ENCODE results near the gene SLC1A2.

The SLC1A2 gene

DNA sequence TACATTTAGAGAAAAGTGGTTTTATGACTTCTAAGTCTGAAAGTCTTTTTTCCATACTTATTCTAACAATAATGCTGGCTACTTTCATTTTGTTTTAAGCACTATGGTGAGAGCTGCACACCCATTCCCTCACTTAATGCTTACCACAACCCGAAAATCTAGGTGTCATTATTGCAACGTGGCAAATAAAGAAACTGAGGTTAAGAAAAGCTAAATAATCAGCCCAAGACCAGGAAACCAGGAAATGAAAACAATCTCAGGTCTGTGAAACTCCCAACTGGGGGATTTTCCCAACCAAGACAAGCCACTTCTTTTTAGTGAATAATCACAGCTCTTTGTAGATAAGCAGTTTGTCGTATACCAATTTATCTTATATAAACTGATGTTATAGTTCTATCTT, 126.3 kb downstream of the SLC1A2 start:
- H3K4me1 ChIP-seq (ENCODE audit: control insufficient read depth, insufficient read depth, low read length), result peaks cover 9% of the 10 kb centered on the region
- H3K4me3 ChIP-seq (ENCODE audit: low read depth, low read length), result no peak overlapping the region
- H3K9me3 ChIP-seq (ENCODE audit: control insufficient read depth, insufficient read depth, low read length), result no peaks in the 10 kb centered on the region
- no peak overlapping the region for H3K9ac ChIP-seq (ENCODE audit: low read depth, low read length)
- H3K27ac ChIP-seq (ENCODE audit: low read depth, low read length), result no peak overlapping the region
- H3K27me3 ChIP-seq (ENCODE audit: control insufficient read depth, insufficient read depth, low read length), result no peaks in the 10 kb centered on the region
- H3K36me3 ChIP-seq (ENCODE audit: control insufficient read depth, insufficient read depth, low read length), result no peaks in the 10 kb centered on the region

DNA sequence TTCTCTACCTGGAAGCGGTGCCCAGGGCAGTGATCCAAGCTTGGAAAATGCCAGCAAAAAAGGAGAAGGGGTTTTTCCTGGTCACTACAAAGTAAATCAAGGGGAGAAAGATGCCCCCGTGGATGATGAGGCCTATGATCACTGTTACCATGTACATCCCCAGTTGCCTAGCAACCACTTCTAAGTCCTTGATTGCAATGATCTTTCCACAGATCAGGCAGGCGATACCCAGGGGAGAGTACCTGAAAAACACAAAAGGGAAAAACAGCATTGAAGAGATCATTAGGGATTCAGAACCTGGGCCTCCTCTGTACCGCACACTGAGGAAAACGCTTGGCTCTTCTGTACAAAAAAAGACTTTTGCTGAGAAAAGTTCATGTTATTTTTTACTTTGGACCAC, 127.1 kb downstream of the SLC1A2 start:
- Histone ChIP-seq H3K4me1 (ENCODE audit: control insufficient read depth, insufficient read depth, low read length) (peaks cover 9% of the 10 kb centered on the region), H3K27me3 (ENCODE audit: control insufficient read depth, insufficient read depth, low read length) (no peaks in the 10 kb centered on the region), H3K9me3 (ENCODE audit: control insufficient read depth, insufficient read depth, low read length) (no peaks in the 10 kb centered on the region), H3K27ac (ENCODE audit: low read depth, low read length) (no peak overlapping the region), H3K4me3 (ENCODE audit: low read depth, low read length) (no peak overlapping the region), H3K36me3 (ENCODE audit: control insufficient read depth, insufficient read depth, low read length) (no peaks in the 10 kb centered on the region), H3K9ac (ENCODE audit: low read depth, low read length) (no peak overlapping the region)

DNA sequence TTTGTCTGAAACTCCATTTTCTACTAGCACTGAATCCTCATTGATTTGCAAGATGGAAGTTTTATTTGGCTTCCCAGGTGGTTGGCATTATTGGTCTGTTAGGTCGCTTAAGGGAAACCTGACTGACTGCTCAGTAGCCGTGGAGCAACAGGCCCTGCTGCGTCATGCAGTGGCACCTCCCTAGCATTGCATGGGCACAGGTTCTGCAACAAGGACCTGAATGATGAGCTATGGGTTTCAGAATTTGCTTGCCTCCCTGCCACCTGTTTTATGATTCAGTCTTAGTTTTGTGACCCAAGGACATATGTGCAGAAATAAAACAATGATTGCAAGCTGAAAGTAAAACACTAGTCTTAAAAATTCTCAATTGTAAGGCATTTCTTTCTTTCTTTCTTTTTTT, 128.5 kb downstream of the SLC1A2 start:
- Histone ChIP-seq H3K27ac (ENCODE audit: low read depth, low read length) (no peak overlapping the region), H3K27me3 (ENCODE audit: control insufficient read depth, insufficient read depth, low read length) (no peaks in the 10 kb centered on the region), H3K9ac (ENCODE audit: low read depth, low read length) (no peak overlapping the region), H3K36me3 (ENCODE audit: control insufficient read depth, insufficient read depth, low read length) (no peaks in the 10 kb centered on the region), H3K4me3 (ENCODE audit: low read depth, low read length) (no peak overlapping the region), H3K9me3 (ENCODE audit: control insufficient read depth, insufficient read depth, low read length) (no peaks in the 10 kb centered on the region), H3K4me1 (ENCODE audit: control insufficient read depth, insufficient read depth, low read length) (peaks cover 6% of the 10 kb centered on the region)

DNA sequence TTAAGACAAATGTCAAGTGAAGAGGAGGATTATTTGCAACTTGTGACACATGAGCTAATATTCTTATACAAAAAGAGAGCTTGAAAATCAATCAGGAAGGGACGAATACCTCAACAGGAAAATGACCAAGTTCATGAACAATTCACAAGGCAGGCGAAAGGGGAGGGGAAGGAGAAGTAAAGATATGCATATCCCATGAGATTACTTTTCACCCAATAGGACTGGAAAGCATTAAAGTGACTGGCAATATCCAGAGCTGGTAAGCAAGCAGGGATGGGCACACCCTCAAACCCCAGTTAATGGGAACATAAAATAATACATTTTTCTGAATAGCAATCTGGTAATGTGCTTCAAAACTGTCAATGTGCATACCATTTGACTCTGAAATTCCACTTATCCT, 129.5 kb downstream of the SLC1A2 start:
- H3K9me3 ChIP-seq (ENCODE audit: control insufficient read depth, insufficient read depth, low read length), result no peaks in the 10 kb centered on the region
- H3K4me3 ChIP-seq (ENCODE audit: low read depth, low read length), result no peak overlapping the region
- no peaks in the 10 kb centered on the region for H3K36me3 ChIP-seq (ENCODE audit: control insufficient read depth, insufficient read depth, low read length)
- H3K9ac ChIP-seq (ENCODE audit: low read depth, low read length), result no peak overlapping the region
- H3K27me3 ChIP-seq (ENCODE audit: control insufficient read depth, insufficient read depth, low read length), result no peaks in the 10 kb centered on the region
- no peak overlapping the region for H3K27ac ChIP-seq (ENCODE audit: low read depth, low read length)
- no peaks in the 10 kb centered on the region for H3K4me1 ChIP-seq (ENCODE audit: control insufficient read depth, insufficient read depth, low read length)

DNA sequence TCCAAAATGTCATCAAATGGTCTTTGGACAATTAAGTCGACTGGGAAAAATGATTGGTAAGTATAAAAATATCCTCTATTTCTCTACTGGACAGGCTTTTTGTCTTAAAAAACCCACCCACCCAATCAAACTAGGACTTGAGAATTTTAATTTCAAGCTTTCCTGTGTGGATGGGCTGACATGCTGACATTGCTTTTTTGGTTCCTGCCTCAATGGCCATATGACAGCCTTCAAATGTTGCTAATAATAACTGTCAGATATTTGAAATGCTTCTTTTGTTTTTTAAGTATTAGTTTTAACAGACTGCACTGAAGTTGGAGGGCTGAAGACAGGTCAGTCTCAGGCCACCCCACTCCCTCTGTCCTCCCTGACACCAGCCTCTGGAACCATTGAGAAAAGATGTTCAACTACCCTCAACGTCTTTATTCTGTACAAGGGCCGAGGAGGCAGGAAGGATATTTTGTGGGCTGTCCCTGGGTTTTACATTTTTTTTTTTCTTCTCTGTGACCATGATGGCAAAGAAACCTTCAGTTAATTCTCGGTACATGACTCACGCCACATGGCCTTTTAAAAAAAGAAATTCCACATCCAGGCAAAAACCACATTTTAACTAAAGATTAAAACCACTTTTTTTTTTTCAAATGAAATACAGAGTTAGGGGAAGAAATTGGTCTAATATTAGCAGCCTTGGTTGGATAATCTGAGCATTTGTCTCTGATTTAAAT, 130.4 kb downstream of the SLC1A2 start:
- Histone ChIP-seq H3K4me3 (ENCODE audit: low read depth, low read length) (no peak overlapping the region), H3K36me3 (ENCODE audit: control insufficient read depth, insufficient read depth, low read length) (no peaks in the 10 kb centered on the region), H3K27ac (ENCODE audit: low read depth, low read length) (no peak overlapping the region), H3K4me1 (ENCODE audit: control insufficient read depth, insufficient read depth, low read length) (no peaks in the 10 kb centered on the region), H3K9me3 (ENCODE audit: control insufficient read depth, insufficient read depth, low read length) (no peaks in the 10 kb centered on the region), H3K27me3 (ENCODE audit: control insufficient read depth, insufficient read depth, low read length) (no peaks in the 10 kb centered on the region), H3K9ac (ENCODE audit: low read depth, low read length) (no peak overlapping the region)

DNA sequence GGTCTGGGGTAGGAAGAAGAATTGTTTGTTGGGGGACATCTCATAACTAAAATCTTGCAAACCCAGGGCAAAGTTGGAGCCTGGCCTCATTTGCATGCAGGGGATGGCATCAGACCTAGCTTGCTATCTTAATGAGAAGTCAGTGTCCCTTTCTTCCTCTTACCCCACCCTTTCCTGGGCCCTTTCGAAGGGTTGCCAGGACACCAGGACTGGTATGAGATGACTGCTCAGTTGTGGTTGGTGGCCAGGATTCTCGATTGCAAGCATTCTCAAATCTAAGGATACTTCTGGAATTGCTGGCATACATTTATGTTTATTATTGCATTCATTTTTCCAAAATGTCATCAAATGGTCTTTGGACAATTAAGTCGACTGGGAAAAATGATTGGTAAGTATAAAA, 131.0 kb downstream of the SLC1A2 start:
- Histone ChIP-seq H3K4me3 (ENCODE audit: low read depth, low read length) (no peak overlapping the region), H3K9ac (ENCODE audit: low read depth, low read length) (no peak overlapping the region), H3K4me1 (ENCODE audit: control insufficient read depth, insufficient read depth, low read length) (no peaks in the 10 kb centered on the region)

DNA sequence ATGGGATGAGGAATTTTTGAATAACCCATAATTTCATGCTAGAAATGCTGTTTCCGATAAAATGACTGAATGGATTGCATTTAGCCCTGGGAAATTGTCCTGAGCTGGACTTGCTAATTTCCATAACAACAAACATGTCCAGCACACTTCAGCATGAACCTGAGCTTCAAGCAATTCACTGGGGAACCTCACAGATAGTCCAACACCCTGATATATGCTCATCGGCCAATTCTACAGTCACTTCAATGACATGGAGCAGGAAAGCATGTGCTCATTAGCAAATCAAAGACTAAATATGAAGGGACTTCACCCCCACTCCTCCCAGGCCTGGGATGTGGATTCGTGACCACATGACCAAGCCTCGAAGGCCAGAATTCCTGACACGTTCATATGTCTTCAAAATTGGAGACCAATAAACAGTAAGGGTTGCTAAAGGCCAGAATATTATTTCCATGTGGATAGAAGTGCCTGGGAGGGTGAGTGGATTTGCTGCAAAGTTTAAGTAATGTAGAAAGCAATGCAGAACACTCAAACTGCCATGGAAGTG, 131.9 kb downstream of the SLC1A2 start:
- H3K4me1 ChIP-seq (ENCODE audit: control insufficient read depth, insufficient read depth, low read length), result no peaks in the 10 kb centered on the region

More for the DNA sequence above, 131.0 kb downstream of the SLC1A2 start:
- no peaks in the 10 kb centered on the region for H3K9me3 ChIP-seq (ENCODE audit: control insufficient read depth, insufficient read depth, low read length)
- H3K27ac ChIP-seq (ENCODE audit: low read depth, low read length), result no peak overlapping the region
- H3K36me3 ChIP-seq (ENCODE audit: control insufficient read depth, insufficient read depth, low read length), result no peaks in the 10 kb centered on the region
- no peaks in the 10 kb centered on the region for H3K27me3 ChIP-seq (ENCODE audit: control insufficient read depth, insufficient read depth, low read length)

DNA sequence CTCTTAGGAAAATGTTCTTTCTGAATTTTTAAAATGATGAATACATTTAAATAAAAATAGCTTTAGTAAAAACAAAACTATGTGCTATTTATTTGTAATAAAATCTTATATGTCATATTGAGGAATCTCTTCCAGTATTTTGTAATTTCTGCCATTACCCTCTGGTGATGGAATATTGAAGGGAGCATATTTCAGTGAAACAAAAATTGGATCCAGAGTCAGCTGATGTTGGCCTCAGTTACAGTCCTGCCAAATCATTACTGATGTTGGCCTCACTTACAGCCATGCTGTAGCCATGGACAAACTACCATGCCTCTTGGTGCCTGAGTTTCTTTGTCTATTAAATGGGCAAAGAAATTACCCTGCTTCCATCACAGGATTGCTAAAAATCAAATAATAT, 133.2 kb downstream of the SLC1A2 start:
- no peaks in the 10 kb centered on the region for H3K36me3 ChIP-seq (ENCODE audit: control insufficient read depth, insufficient read depth, low read length)
- no peak overlapping the region for H3K9ac ChIP-seq (ENCODE audit: low read depth, low read length)
- no peaks in the 10 kb centered on the region for H3K27me3 ChIP-seq (ENCODE audit: control insufficient read depth, insufficient read depth, low read length)
- no peaks in the 10 kb centered on the region for H3K4me1 ChIP-seq (ENCODE audit: control insufficient read depth, insufficient read depth, low read length)
- no peak overlapping the region for H3K4me3 ChIP-seq (ENCODE audit: low read depth, low read length)
- H3K27ac ChIP-seq (ENCODE audit: low read depth, low read length), result no peak overlapping the region
- no peaks in the 10 kb centered on the region for H3K9me3 ChIP-seq (ENCODE audit: control insufficient read depth, insufficient read depth, low read length)

More for the DNA sequence above, 131.9 kb downstream of the SLC1A2 start:
- Histone ChIP-seq H3K27ac (ENCODE audit: low read depth, low read length) (no peak overlapping the region), H3K36me3 (ENCODE audit: control insufficient read depth, insufficient read depth, low read length) (no peaks in the 10 kb centered on the region), H3K4me3 (ENCODE audit: low read depth, low read length) (no peak overlapping the region), H3K27me3 (ENCODE audit: control insufficient read depth, insufficient read depth, low read length) (no peaks in the 10 kb centered on the region), H3K9ac (ENCODE audit: low read depth, low read length) (no peak overlapping the region), H3K9me3 (ENCODE audit: control insufficient read depth, insufficient read depth, low read length) (no peaks in the 10 kb centered on the region)

DNA sequence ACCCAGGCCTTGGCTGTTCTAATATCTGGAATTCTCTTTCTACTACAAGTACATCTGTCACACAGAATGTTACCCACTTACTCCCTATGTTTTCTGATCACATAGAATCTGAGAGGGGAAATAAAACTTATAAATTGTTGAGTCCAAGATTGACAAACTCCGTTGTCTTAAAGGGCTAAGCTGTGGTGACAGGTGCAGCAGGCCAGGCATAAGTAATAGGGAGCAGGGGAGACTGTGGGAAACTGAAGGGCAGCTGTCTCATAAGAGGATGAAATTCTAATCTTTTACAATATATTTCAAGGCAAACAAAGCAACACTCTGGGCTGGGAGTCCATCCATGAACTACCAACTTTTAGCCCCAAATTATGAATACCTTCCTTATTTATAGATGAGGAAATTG, 133.9 kb downstream of the SLC1A2 start:
- no peak overlapping the region for H3K9ac ChIP-seq (ENCODE audit: low read depth, low read length)
- no peak overlapping the region for H3K4me3 ChIP-seq (ENCODE audit: low read depth, low read length)
- H3K27ac ChIP-seq (ENCODE audit: low read depth, low read length), result no peak overlapping the region
- no peaks in the 10 kb centered on the region for H3K36me3 ChIP-seq (ENCODE audit: control insufficient read depth, insufficient read depth, low read length)
- no peaks in the 10 kb centered on the region for H3K4me1 ChIP-seq (ENCODE audit: control insufficient read depth, insufficient read depth, low read length)
- no peaks in the 10 kb centered on the region for H3K9me3 ChIP-seq (ENCODE audit: control insufficient read depth, insufficient read depth, low read length)
- no peaks in the 10 kb centered on the region for H3K27me3 ChIP-seq (ENCODE audit: control insufficient read depth, insufficient read depth, low read length)

DNA sequence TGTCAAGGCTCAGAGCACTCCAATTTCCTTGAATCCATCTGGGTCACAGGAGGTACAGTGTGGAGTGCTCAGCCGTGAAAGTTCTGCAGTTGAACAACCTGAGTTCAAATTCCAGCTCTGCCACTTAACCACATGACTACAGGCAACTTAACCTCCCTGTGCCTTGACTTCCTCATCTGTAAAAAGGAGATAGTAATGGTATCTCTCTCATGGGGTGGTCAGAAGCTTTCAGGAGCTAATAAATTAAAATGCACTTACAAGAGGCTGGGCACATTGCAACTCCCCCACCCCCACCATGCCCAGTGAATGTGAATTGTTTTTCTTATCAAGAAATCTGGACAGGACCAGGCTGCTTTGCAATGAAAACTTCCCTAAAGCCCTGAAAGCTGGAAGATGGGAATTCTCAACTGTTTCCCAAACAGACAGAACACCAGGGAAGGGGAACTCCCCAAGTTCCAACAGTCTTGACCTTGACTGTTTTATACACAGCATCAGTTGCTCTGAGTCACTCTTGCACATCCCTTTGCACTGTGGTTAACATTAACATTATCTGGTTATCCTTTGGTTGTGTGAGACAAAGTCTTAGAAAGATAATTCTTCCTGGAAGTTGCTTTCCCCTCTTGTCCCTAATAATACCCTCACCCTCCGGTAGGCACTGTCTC, 137.0 kb downstream of the SLC1A2 start:
- H3K4me3 ChIP-seq (ENCODE audit: low read depth, low read length), result no peak overlapping the region
- H3K9ac ChIP-seq (ENCODE audit: low read depth, low read length), result no peak overlapping the region
- H3K9me3 ChIP-seq (ENCODE audit: control insufficient read depth, insufficient read depth, low read length), result no peaks in the 10 kb centered on the region
- H3K27me3 ChIP-seq (ENCODE audit: control insufficient read depth, insufficient read depth, low read length), result no peaks in the 10 kb centered on the region
- H3K36me3 ChIP-seq (ENCODE audit: control insufficient read depth, insufficient read depth, low read length), result no peaks in the 10 kb centered on the region
- no peak overlapping the region for H3K27ac ChIP-seq (ENCODE audit: low read depth, low read length)
- H3K4me1 ChIP-seq (ENCODE audit: control insufficient read depth, insufficient read depth, low read length), result no peaks in the 10 kb centered on the region

DNA sequence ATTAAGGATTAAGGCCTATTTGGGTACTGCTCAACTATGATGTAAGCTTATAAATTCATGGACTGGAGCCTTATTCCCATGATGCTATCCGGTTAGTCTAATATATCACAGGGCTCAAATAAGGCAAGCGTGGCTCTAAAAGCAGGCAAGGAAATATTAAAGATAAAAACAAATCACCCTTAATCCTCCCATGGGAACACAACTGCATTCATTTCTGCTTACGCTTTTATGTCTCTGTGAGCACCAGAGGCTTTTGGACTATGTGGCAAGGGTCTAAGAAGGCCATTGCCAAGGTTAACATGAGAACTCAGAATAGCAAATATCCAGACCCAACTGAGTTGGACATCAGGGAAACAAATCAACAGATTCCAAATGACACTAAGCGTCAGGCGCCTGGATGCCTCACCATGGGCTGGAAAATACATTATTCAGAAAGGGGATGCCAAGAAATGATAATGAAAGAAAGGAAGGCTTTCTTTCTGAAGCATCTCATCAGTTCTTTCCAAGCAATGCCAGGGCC, 138.1 kb downstream of the SLC1A2 start:
- Histone ChIP-seq H3K36me3 (ENCODE audit: control insufficient read depth, insufficient read depth, low read length) (no peaks in the 10 kb centered on the region), H3K9ac (ENCODE audit: low read depth, low read length) (no peak overlapping the region), H3K9me3 (ENCODE audit: control insufficient read depth, insufficient read depth, low read length) (no peaks in the 10 kb centered on the region), H3K27me3 (ENCODE audit: control insufficient read depth, insufficient read depth, low read length) (no peaks in the 10 kb centered on the region), H3K4me1 (ENCODE audit: control insufficient read depth, insufficient read depth, low read length) (no peaks in the 10 kb centered on the region), H3K27ac (ENCODE audit: low read depth, low read length) (no peak overlapping the region), H3K4me3 (ENCODE audit: low read depth, low read length) (no peak overlapping the region)
